Endothelial cell of umbilical vein (primary cell): ENCODE results near the gene MED6. TPM values are rescaled to one million over a fixed set of nuclear protein-coding genes. Genes with fewer than 3 reads are reported as not detected.

Experiments used
- BruUV-seq: library from RNA; stranded (reverse); fragments of 400-500 nt; replicated peaks from 2 replicates; lab custom pipeline; 2021; lab: Mats Ljungman, UMichigan
- CTCF ChIA-PET: fragments of 300-600, 350-600 bp; sonication (Branson Sonifier 250); formaldehyde crosslinking; loops from one replicate; lab custom pipeline; 2021; ENCODE audit warnings: antibody characterized with exemption, inconsistent platforms; lab: Charles Lee
- POLR2A ChIA-PET: fragments of 300-600, 350-600 bp; sonication (Branson Sonifier 250); formaldehyde crosslinking; loops from one replicate; lab custom pipeline; 2021; ENCODE audit warnings: antibody characterized with exemption, inconsistent platforms; lab: Charles Lee
- DNase-seq: peaks from one replicate; pipeline ENCODE4 v3.0.0-alpha.2; 2011; ENCODE audit warnings: low read depth, low spot score
- FAIRE-seq: peaks from 2 replicates; lab custom pipeline; 2011; peaks lifted over from hg19 to GRCh38; lab: Jason Lieb, UNC
- H2AFZ ChIP-seq: 2 replicates; pipeline ENCODE4 v1.6.0; 2012; ENCODE audit warnings: low read depth, low read length, control low read depth, inconsistent platforms
- H3K27ac ChIP-seq: 2 replicates; pipeline ENCODE4 v1.5.1; 2011; ENCODE audit warnings: low read depth, mild to moderate bottlenecking, control low read depth, low read length, moderate library complexity; ENCODE audit not compliant: insufficient read depth
- H3K27me3 ChIP-seq, 2 experiments: 2 replicates each; pipeline versions ENCODE4 v1.6.0 to v1.6.1; 2011; ENCODE audit warnings: low read length in 2 of 2, mixed read lengths in 1 of 2; ENCODE audit not compliant: control insufficient read depth in 2 of 2, insufficient read depth in 2 of 2
- H3K36me3 ChIP-seq, 2 experiments: 2 replicates in 1 of 2; 3 replicates in 1 of 2; pipeline ENCODE4 v1.5.1; 2011; ENCODE audit warnings: low read length in 2 of 2, mild to moderate bottlenecking in 1 of 2, moderate library complexity in 1 of 2; ENCODE audit not compliant: control insufficient read depth in 2 of 2, insufficient read depth in 2 of 2; ENCODE audit errors: extremely low read depth in 1 of 2
- H3K4me1 ChIP-seq: 3 replicates; pipeline ENCODE4 v1.5.1; 2011; ENCODE audit warnings: mild to moderate bottlenecking, low read length; ENCODE audit not compliant: control insufficient read depth, insufficient read depth; ENCODE audit errors: extremely low read depth
- H3K4me2 ChIP-seq: 2 replicates; pipeline ENCODE4 v1.6.1; 2011; ENCODE audit warnings: low read length, control low read depth, mixed read lengths; ENCODE audit not compliant: insufficient read depth
- H3K4me3 ChIP-seq, 3 experiments: fragments of 200-600 bp in 1 of 3; sonication (generic), shearing (Covaris generic) in 1 of 3; replicated peaks in 1 of 3; 2 replicates each; pipeline ENCODE4 v1.5.1; 2011 to 2016; ENCODE audit warnings: control low read depth in 3 of 3, low read length in 3 of 3, mild to moderate bottlenecking in 2 of 3, inconsistent platforms in 1 of 3, low read depth in 1 of 3, moderate library complexity in 1 of 3; ENCODE audit not compliant: insufficient read depth in 1 of 3
- H3K79me2 ChIP-seq: 2 replicates; pipeline ENCODE4 v1.6.0; 2012; ENCODE audit warnings: low read length, inconsistent platforms; ENCODE audit not compliant: control insufficient read depth, insufficient read depth
- H3K9ac ChIP-seq: replicated peaks from 2 replicates; pipeline ENCODE3; 2011; ENCODE audit warnings: low read length, control low read depth; ENCODE audit not compliant: insufficient read depth; ENCODE audit errors: extremely low read depth
- H3K9me1 ChIP-seq: replicated peaks from 3 replicates; pipeline ENCODE4 v1.6.0; 2011; ENCODE audit warnings: mild to moderate bottlenecking, low read length; ENCODE audit not compliant: control insufficient read depth, insufficient read depth; ENCODE audit errors: extremely low read depth
- H3K9me3 ChIP-seq: replicated peaks from 2 replicates; pipeline ENCODE4 v1.5.1; 2012; ENCODE audit warnings: low read length, inconsistent platforms; ENCODE audit not compliant: control insufficient read depth, insufficient read depth
- H4K20me1 ChIP-seq: replicated peaks from 2 replicates; pipeline ENCODE3; 2011; ENCODE audit warnings: mild to moderate bottlenecking, low read length; ENCODE audit not compliant: control insufficient read depth, insufficient read depth; ENCODE audit errors: extremely low read depth
- EZH2 ChIP-seq: IDR thresholded peaks from 2 replicates; pipeline ENCODE4 v1.6.1; 2012; ENCODE audit warnings: borderline replicate concordance, low read depth, mild to moderate bottlenecking, moderate library complexity, low read length, inconsistent platforms; ENCODE audit not compliant: severe bottlenecking
- FOS ChIP-seq: IDR thresholded peaks from 2 replicates; pipeline ENCODE4 v1.6.1; 2011; ENCODE audit warnings: mild to moderate bottlenecking, low read length, moderate library complexity, borderline replicate concordance; ENCODE audit not compliant: insufficient read depth
- dilution Hi-C: fragments of 300-500 bp; cut with MboI; formaldehyde crosslinking; loops from one replicate; pipeline ENCODE4 v1.15.0; 2019; ENCODE audit warnings: low sequenced_read_pairs; ENCODE audit not compliant: extremely low pct_ligation_motif_present
- intact Hi-C: fragments of 100-400 bp; cut with micrococcal nuclease; formaldehyde crosslinking; loops from one replicate; pipeline ENCODE4 v1.10.0; 2022
- polyA plus RNA-seq, 4 experiments: library from polyadenylated mRNA; depleted of rRNA in 3 of 4; stranded (reverse) in 3 of 4; unstranded in 1 of 4; fragments of >200 nt; gene quantifications; 2 replicates each; pipeline versions ENCODE4 v1.2.1 to v1.2.3, GENCODE V29; 2011 to 2012; ENCODE audit warnings: missing spikeins in 1 of 4
- total RNA-seq: library from RNA; stranded (reverse); gene quantifications from 2 replicates; pipeline ENCODE4 v1.2.3, GENCODE V29; 2021
- TF ChIP-seq, protein P1 (sequence below), 2 donors: IDR thresholded peaks; 1 replicate in 1 of 2; 2 replicates in 1 of 2; pipeline ENCODE4 v1.5.1; 2011; ENCODE audit warnings: low read length in 2 of 2, mild to moderate bottlenecking in 2 of 2, moderate library complexity in 2 of 2, control low read depth in 1 of 2, inconsistent platforms in 1 of 2, low read depth in 1 of 2; ENCODE audit not compliant: insufficient read depth in 1 of 2; ENCODE audit errors: extremely low read depth in 1 of 2

The MED6 gene
- total and polyA plus RNA-seq, 2 donors (not counting 3 experiments of a cell fraction or from before 2014, with no cell fraction given) = 22.8 to 41.5 TPM

DNA sequence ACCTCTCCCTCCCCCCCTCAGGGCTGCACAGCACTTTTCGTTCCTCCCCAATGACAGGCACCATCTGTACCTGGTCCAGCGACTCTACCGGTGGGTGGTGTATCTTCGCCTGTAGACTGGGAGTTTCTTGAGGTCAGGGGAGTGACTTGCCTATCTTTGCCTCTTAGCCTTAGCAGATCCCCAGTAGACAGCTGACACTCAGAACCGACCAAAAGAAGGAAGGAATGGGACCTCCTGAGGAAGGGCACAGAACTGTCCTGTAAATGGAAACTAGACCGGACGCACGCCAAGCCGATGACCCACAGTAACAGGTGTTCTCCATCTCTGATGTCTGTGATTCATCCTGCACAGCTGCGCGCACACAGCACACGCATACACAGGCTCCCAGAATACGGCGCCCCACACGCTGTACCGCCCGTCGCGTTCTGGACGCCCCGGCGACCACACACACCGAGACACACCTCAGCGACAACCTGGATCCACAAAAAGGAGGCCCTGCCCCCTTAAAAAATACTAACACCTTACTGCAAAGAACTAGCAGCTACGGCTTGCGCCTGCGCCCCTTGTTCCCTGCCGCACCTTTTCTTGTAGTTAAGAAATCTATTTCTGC lies 40.6 kb upstream of the MED6 start:
- intact Hi-C loops = loop anchor here (2.0 to 5.0 kb wide), 2 partner anchors 40 to 71 kb away; partner anchors contain the start of gene MED6
- no peaks in the 10 kb centered on the region for H3K4me1 ChIP-seq
- H4K20me1 ChIP-seq = no peaks in the 10 kb centered on the region
- FAIRE-seq = peak; percentile 15
- H2AFZ ChIP-seq = peak overlapping the region; percentile 48
- peak overlapping the region; percentile 2 for H3K4me2 ChIP-seq
- H3K9me3 ChIP-seq = no peaks in the 10 kb centered on the region
- no peaks in the 10 kb centered on the region for H3K79me2 ChIP-seq
- H3K9me1 ChIP-seq = no peaks in the 10 kb centered on the region
- no peaks in the 10 kb centered on the region for H3K36me3 ChIP-seq
- no peak overlapping the region for H3K27ac ChIP-seq
- peak overlapping the region in 1 of 3 experiments; percentile 53 for H3K4me3 ChIP-seq
- no peak overlapping the region for H3K9ac ChIP-seq
- DNase-seq = peak; percentile 6
- POLR2A ChIA-PET = no interaction called here
- CTCF ChIA-PET = interaction anchor here (1.1 to 1.4 kb wide), 2 partner anchors 18 to 20 kb away, joined by 3 to 5 read pairs; no protein-coding TSS in a partner anchor
- BruUV-seq = no TSS peak
- TF ChIP-seq, protein P1, sequence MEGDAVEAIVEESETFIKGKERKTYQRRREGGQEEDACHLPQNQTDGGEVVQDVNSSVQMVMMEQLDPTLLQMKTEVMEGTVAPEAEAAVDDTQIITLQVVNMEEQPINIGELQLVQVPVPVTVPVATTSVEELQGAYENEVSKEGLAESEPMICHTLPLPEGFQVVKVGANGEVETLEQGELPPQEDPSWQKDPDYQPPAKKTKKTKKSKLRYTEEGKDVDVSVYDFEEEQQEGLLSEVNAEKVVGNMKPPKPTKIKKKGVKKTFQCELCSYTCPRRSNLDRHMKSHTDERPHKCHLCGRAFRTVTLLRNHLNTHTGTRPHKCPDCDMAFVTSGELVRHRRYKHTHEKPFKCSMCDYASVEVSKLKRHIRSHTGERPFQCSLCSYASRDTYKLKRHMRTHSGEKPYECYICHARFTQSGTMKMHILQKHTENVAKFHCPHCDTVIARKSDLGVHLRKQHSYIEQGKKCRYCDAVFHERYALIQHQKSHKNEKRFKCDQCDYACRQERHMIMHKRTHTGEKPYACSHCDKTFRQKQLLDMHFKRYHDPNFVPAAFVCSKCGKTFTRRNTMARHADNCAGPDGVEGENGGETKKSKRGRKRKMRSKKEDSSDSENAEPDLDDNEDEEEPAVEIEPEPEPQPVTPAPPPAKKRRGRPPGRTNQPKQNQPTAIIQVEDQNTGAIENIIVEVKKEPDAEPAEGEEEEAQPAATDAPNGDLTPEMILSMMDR (IDR thresholded peaks at IDR 0.05; ENCODE audit: extremely low read depth in 1 of 2, insufficient read depth in 1 of 2, low read depth in 1 of 2, low read length in 2 of 2) = no peak
- peak; percentile 87 for TF ChIP-seq EZH2
- dilution Hi-C loops = no loop called here
- peaks cover 34 to 44% of the 10 kb centered on the region in 2 experiments for H3K27me3 ChIP-seq

DNA sequence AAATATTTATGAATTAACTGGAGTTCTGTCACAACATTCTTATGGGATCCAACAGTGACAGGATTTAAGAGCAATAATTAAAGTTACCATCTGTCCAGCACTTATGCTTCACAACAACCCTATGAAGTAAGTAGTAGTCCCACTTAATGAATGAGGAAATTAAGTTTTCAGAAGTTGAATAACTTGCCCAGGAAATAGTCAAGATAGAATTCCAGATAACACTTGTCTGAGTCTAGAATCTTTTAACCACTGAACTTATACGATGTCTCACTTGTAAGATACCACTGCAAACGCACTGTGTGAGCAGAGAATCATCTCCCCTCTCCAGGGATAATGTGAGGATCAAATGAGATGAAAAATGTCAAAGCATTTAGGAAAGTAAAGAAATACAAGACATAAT lies 38.0 kb upstream of the MED6 start:
- ChIA-PET POLR2A (no interaction called here), CTCF (no interaction called here)
- H3K27me3 ChIP-seq = peaks cover 26 to 40% of the 10 kb centered on the region in 2 experiments
- H3K27ac ChIP-seq = no peak overlapping the region
- H3K4me2 ChIP-seq = no peak overlapping the region
- H3K79me2 ChIP-seq = no peaks in the 10 kb centered on the region
- H3K4me1 ChIP-seq = no peaks in the 10 kb centered on the region
- no peaks in the 10 kb centered on the region for H4K20me1 ChIP-seq
- intact Hi-C loops (no loop called here), dilution Hi-C loops (no loop called here)
- H3K9me3 ChIP-seq = no peaks in the 10 kb centered on the region
- H3K36me3 ChIP-seq = no peaks in the 10 kb centered on the region
- H2AFZ ChIP-seq = no peak overlapping the region
- no peak overlapping the region for H3K4me3 ChIP-seq
- no peaks in the 10 kb centered on the region for H3K9me1 ChIP-seq
- FAIRE-seq (no peak), DNase-seq (no peak)
- TF ChIP-seq FOS = no peak
- H3K9ac ChIP-seq = no peak overlapping the region
- no TSS peak for BruUV-seq
